Left hindlimb (tissue), 1 donor: ENCODE results near the gene TMEM59.
"Not testable (repeated sequence)": the region's sequence is repeated elsewhere in the genome, so short reads cannot be mapped to it uniquely, and the experiment has no call there.

ENCODE experiments used
- DNase-seq: peaks from one replicate; pipeline ENCODE4 v3.0.0-alpha.2; 2018

The TMEM59 gene

GRCh38 chr1:54011316-54012007 lies 41.5 kb downstream of the TMEM59 start:
- DNase-seq = no peak

- no peak for DNase-seq
These were observed 42.4 kb downstream of the TMEM59 start for GRCh38 chr1:54010415-54011117.

- DNase-seq = no peak
These were observed 43.6 kb downstream of the TMEM59 start for GRCh38 chr1:54009406-54009805.

- no peak for DNase-seq
These were observed 44.1 kb downstream of the TMEM59 start for GRCh38 chr1:54008876-54009275.

GRCh38 chr1:54007613-54008012 lies 45.4 kb downstream of the TMEM59 start:
- no peak for DNase-seq

- no peak for DNase-seq
These were observed 46.5 kb downstream of the TMEM59 start for GRCh38 chr1:54006508-54006907.

- DNase-seq = no peak
These were observed 48.4 kb downstream of the TMEM59 start for GRCh38 chr1:54004481-54005049.

- not testable (repeated sequence) for DNase-seq
These were observed 49.1 kb downstream of the TMEM59 start for GRCh38 chr1:54003750-54004480.

GRCh38 chr1:54003249-54003646 lies 49.8 kb downstream of the TMEM59 start:
- no peak for DNase-seq

- DNase-seq = no peak
These were observed 50.3 kb downstream of the TMEM59 start for GRCh38 chr1:54002544-54003248.

- no peak for DNase-seq
These were observed 51.4 kb downstream of the TMEM59 start for GRCh38 chr1:54001591-54001990.

GRCh38 chr1:53999920-54000319 lies 53.1 kb downstream of the TMEM59 start:
- DNase-seq = no peak

GRCh38 chr1:53998223-53998622 lies 54.8 kb downstream of the TMEM59 start:
- no peak for DNase-seq

GRCh38 chr1:53995683-53996082 lies 57.3 kb downstream of the TMEM59 start:
- DNase-seq = no peak

GRCh38 chr1:53994516-53994915 lies 58.5 kb downstream of the TMEM59 start:
- not testable (repeated sequence) for DNase-seq

- DNase-seq = no peak
These were observed 60.7 kb downstream of the TMEM59 start for GRCh38 chr1:53992085-53992874.

GRCh38 chr1:53987880-53988279 lies 65.1 kb downstream of the TMEM59 start:
- DNase-seq = no peak

- no peak for DNase-seq
These were observed 66.5 kb downstream of the TMEM59 start for GRCh38 chr1:53986458-53986857.

- DNase-seq = no peak
These were observed 68.3 kb downstream of the TMEM59 start for GRCh38 chr1:53984726-53985125.

GRCh38 chr1:53982763-53983104 lies 70.3 kb downstream of the TMEM59 start:
- DNase-seq = no peak

GRCh38 chr1:53982034-53982762 lies 70.8 kb downstream of the TMEM59 start:
- peak; percentile 54 for DNase-seq
